D341Med (cell line): ENCODE measurements around the gene LMF1.

Experiments
- DNase-seq: peaks from one replicate; pipeline ENCODE4 v3.0.0; 2012; ENCODE audit warnings: low spot score

Gene LMF1

GRCh38 chr16:911604-912321, 59.0 kb downstream of the LMF1 start:
- no peak for DNase-seq

- no peak for DNase-seq
These were observed 59.7 kb downstream of the LMF1 start for GRCh38 chr16:911101-911500.

GRCh38 chr16:910181-910580, 60.6 kb downstream of the LMF1 start:
- DNase-seq: no peak

GRCh38 chr16:909281-910000, 61.3 kb downstream of the LMF1 start:
- no peak for DNase-seq

- DNase-seq: no peak
These were observed 62.1 kb downstream of the LMF1 start for GRCh38 chr16:908526-909155.

- no peak for DNase-seq
These were observed 62.9 kb downstream of the LMF1 start for GRCh38 chr16:907842-908241.

GRCh38 chr16:907361-907760, 63.4 kb downstream of the LMF1 start:
- DNase-seq: no peak

GRCh38 chr16:906296-906695, 64.5 kb downstream of the LMF1 start:
- DNase-seq: no peak

- no peak for DNase-seq
These were observed 68.8 kb downstream of the LMF1 start for GRCh38 chr16:901715-902601.

GRCh38 chr16:901149-901548, 69.6 kb downstream of the LMF1 start:
- no peak for DNase-seq

- DNase-seq: no peak
These were observed 70.6 kb downstream of the LMF1 start for GRCh38 chr16:900211-900610.

- no peak for DNase-seq
These were observed 71.1 kb downstream of the LMF1 start for GRCh38 chr16:899683-900060.

- DNase-seq: no peak
These were observed 71.8 kb downstream of the LMF1 start for GRCh38 chr16:898761-899682.

- no peak for DNase-seq
These were observed 72.6 kb downstream of the LMF1 start for GRCh38 chr16:898216-898615.

- no peak for DNase-seq
These were observed 73.1 kb downstream of the LMF1 start for GRCh38 chr16:897701-898100.

GRCh38 chr16:897200-897543, 73.6 kb downstream of the LMF1 start:
- DNase-seq: no peak

GRCh38 chr16:896261-897199, 74.3 kb downstream of the LMF1 start:
- DNase-seq: no peak

- DNase-seq: no peak
These were observed 75.4 kb downstream of the LMF1 start for GRCh38 chr16:895371-895770.

- no peak for DNase-seq
These were observed 75.9 kb downstream of the LMF1 start for GRCh38 chr16:894841-895240.

- no peak for DNase-seq
These were observed 76.6 kb downstream of the LMF1 start for GRCh38 chr16:894136-894535.
